ENCODE measurements around the gene KIAA0930.

DNA sequence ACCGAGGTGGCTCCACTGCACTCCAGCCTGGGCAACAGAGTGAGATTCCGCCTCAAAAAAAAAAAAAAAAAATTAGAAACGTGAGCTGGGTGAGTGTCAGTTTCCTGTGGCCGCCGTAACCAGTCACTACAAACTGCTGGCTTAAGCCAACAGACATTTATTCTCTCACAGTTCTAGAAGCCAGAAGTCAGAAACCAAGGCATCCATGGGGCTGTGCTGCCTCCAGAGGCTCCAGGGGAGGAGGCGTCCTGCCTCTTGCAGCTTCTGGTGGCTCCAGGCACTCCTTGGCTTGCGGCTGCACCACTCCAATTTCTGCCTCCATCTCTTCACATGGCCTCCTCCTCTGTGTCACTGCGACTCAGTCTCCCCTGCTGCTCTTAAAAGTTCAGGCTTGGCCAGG is 11.1 kb upstream of the KIAA0930 start:
- TF ChIP-seq, protein P1, sequence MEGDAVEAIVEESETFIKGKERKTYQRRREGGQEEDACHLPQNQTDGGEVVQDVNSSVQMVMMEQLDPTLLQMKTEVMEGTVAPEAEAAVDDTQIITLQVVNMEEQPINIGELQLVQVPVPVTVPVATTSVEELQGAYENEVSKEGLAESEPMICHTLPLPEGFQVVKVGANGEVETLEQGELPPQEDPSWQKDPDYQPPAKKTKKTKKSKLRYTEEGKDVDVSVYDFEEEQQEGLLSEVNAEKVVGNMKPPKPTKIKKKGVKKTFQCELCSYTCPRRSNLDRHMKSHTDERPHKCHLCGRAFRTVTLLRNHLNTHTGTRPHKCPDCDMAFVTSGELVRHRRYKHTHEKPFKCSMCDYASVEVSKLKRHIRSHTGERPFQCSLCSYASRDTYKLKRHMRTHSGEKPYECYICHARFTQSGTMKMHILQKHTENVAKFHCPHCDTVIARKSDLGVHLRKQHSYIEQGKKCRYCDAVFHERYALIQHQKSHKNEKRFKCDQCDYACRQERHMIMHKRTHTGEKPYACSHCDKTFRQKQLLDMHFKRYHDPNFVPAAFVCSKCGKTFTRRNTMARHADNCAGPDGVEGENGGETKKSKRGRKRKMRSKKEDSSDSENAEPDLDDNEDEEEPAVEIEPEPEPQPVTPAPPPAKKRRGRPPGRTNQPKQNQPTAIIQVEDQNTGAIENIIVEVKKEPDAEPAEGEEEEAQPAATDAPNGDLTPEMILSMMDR (conservative IDR thresholded peaks at IDR 0.05; ENCODE audit: low read depth, low read length), result no peak
- no peak for TF ChIP-seq EZH2 (IDR thresholded peaks at IDR 0.05; ENCODE audit: borderline replicate concordance, low read depth, low read length, poor library complexity, severe bottlenecking)

Measured in A673 (cell line).